Tibial nerve (tissue), 4 donors: ENCODE results near the gene USP32. TPM values are rescaled to one million over a fixed set of nuclear protein-coding genes. Genes with fewer than 3 reads are reported as not detected.
"Not testable (repeated sequence)": the region's sequence is repeated elsewhere in the genome, so short reads cannot be mapped to it uniquely, and the experiment has no call there.

Source experiments
- DNase-seq, 2 donors: peaks; one replicate each; pipeline ENCODE4 v3.0.0-alpha.2; 2019; ENCODE audit warnings: low spot score in 2 of 2
- H3K27ac ChIP-seq, 4 donors: fragments of 200-600 bp; sonication (generic) in 3 of 4; one replicate each; pipeline ENCODE4 v1.5.1; 2017 to 2019; ENCODE audit warnings: mild to moderate bottlenecking in 1 of 4
- H3K27me3 ChIP-seq, 2 donors: fragments of 200-600 bp; sonication (generic) in 1 of 2; one replicate each; pipeline versions ENCODE4 v1.5.1 to v1.6.0; 2017 to 2019
- H3K36me3 ChIP-seq, 3 donors: fragments of 200-600 bp; sonication (generic); one replicate each; pipeline ENCODE4 v1.5.1; 2018 to 2019
- H3K4me1 ChIP-seq, 4 donors: fragments of 200-600 bp; sonication (generic) in 3 of 4; one replicate each; pipeline ENCODE4 v1.5.1; 2017 to 2019
- H3K4me3 ChIP-seq, 4 donors: fragments of 200-600 bp; sonication (generic) in 3 of 4; one replicate each; pipeline ENCODE4 v1.5.1; 2017 to 2019; ENCODE audit warnings: mild to moderate bottlenecking in 1 of 4, moderate library complexity in 1 of 4
- H3K9me3 ChIP-seq, 4 donors: fragments of 200-600 bp; sonication (generic) in 3 of 4; one replicate each; pipeline ENCODE4 v1.5.1; 2017 to 2019
- EP300 ChIP-seq, 2 donors: sonication (generic); formaldehyde crosslinking; IDR thresholded peaks; one replicate each; pipeline ENCODE4 v1.6.1; 2017; ENCODE audit warnings: antibody characterized with exemption in 2 of 2, mild to moderate bottlenecking in 1 of 2
- POLR2A ChIP-seq, 2 donors: fragments of 450-650 bp; IDR thresholded peaks; one replicate each; pipeline ENCODE4 v1.6.1; 2017; ENCODE audit warnings: antibody characterized with exemption in 2 of 2, mild to moderate bottlenecking in 2 of 2, moderate library complexity in 2 of 2
- WGBS, 2 donors: methylation state at CpG; one replicate each; pipeline ENCODE4 v1.1.5; 2018; 5-methylcytosine and 5-hydroxymethylcytosine counted together
- total RNA-seq, 4 donors: library from RNA; depleted of rRNA; stranded (reverse); fragments of >200 nt; gene quantifications; one replicate each; pipeline ENCODE4 v1.1.0, GENCODE V29; 2016
- TF ChIP-seq, protein P1 (sequence below), 5 experiments: fragments of 200-600 bp in 3 of 5; fragments of 450-650 bp in 2 of 5; sonication (generic) in 3 of 5; IDR thresholded peaks; one replicate each; pipeline ENCODE4 v1.5.1; 2016 to 2019; ENCODE audit warnings: antibody characterized with exemption in 5 of 5, mild to moderate bottlenecking in 3 of 5, moderate library complexity in 2 of 5

USP32 gene
- total RNA-seq, 4 donors from 2014 or later = 49.6 to 64.7 (median 56.5) TPM

DNA sequence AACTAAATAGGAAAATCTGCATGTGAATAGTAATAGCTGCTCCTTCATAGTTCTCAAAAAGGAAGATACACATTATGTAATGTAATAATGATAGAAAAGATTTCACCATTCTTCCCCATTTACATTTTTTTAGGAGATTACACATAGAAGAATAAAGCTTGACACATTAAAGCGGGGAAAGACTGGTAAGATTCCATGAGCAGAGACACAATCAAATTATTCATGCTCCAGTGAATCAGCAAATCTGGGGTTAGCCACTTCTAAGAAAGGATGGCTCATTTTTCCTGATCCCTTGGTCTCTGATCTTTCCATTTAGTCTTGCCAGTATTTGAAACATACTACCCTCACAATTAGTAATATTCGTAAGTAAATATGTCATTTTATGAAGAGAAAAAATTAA is 160.2 kb downstream of the USP32 start:
- TF ChIP-seq EP300 (IDR thresholded peaks at IDR 0.05) = no peak
- TF ChIP-seq POLR2A (IDR thresholded peaks at IDR 0.05) = no peak
- TF ChIP-seq, protein P1, sequence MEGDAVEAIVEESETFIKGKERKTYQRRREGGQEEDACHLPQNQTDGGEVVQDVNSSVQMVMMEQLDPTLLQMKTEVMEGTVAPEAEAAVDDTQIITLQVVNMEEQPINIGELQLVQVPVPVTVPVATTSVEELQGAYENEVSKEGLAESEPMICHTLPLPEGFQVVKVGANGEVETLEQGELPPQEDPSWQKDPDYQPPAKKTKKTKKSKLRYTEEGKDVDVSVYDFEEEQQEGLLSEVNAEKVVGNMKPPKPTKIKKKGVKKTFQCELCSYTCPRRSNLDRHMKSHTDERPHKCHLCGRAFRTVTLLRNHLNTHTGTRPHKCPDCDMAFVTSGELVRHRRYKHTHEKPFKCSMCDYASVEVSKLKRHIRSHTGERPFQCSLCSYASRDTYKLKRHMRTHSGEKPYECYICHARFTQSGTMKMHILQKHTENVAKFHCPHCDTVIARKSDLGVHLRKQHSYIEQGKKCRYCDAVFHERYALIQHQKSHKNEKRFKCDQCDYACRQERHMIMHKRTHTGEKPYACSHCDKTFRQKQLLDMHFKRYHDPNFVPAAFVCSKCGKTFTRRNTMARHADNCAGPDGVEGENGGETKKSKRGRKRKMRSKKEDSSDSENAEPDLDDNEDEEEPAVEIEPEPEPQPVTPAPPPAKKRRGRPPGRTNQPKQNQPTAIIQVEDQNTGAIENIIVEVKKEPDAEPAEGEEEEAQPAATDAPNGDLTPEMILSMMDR (IDR thresholded peaks at IDR 0.05) = no peak
- H3K9me3 ChIP-seq = no peaks in the 10 kb centered on the region

DNA sequence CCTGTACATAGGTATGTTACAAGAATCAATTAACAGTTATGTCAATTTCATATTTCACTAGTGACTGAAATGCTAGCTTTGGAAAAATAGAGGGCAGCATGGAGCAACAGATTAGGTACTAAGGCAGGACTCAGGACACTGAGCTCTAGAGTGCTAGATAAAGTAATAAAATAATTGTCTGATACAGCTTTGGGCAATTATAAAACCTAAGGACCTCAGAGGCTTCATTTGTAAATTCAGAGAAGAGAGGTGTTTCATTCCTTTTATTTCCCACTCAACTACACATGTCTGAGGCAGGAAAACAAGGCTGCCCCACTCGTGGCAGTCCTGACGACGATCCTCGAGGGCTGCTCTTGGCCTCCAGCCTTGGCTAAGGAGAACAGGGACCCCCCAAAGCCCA is 160.7 kb downstream of the USP32 start:
- H3K36me3 ChIP-seq = peaks cover 0 to 31% (median 0%) of the 10 kb centered on the region in 3 donors
- TF ChIP-seq POLR2A (IDR thresholded peaks at IDR 0.05) = no peak
- no peak for TF ChIP-seq EP300 (IDR thresholded peaks at IDR 0.05)
- TF ChIP-seq, protein P1 (IDR thresholded peaks at IDR 0.05) = peak in 4 of 5 experiments; percentile 26 to 45 (median 44)
- H3K9me3 ChIP-seq = no peaks in the 10 kb centered on the region
- no peak overlapping the region for H3K4me3 ChIP-seq
- WGBS, 2 donors = 63 to 83% methylated on average over 4 of the region's 4 CpGs
- DNase-seq = no peak
- H3K27ac ChIP-seq = peak overlapping the region in 2 of 4 donors; percentile 29 to 49
- peaks cover 0 to 7% (median 3%) of the 10 kb centered on the region in 4 donors for H3K4me1 ChIP-seq
- H3K27me3 ChIP-seq = no peaks in the 10 kb centered on the region

More for the DNA sequence above, 160.2 kb downstream of the USP32 start:
- no peak for DNase-seq
- Histone ChIP-seq H3K36me3 (peaks cover 0 to 26% (median 0%) of the 10 kb centered on the region in 3 donors), H3K27me3 (no peaks in the 10 kb centered on the region), H3K27ac (peak overlapping the region in 2 of 4 donors; percentile 29 to 49), H3K4me3 (no peak overlapping the region), H3K4me1 (peaks cover 0 to 7% (median 3%) of the 10 kb centered on the region in 4 donors)
- 40 to 45% methylated on average over 2 of the region's 2 CpGs for WGBS, 2 donors

DNA sequence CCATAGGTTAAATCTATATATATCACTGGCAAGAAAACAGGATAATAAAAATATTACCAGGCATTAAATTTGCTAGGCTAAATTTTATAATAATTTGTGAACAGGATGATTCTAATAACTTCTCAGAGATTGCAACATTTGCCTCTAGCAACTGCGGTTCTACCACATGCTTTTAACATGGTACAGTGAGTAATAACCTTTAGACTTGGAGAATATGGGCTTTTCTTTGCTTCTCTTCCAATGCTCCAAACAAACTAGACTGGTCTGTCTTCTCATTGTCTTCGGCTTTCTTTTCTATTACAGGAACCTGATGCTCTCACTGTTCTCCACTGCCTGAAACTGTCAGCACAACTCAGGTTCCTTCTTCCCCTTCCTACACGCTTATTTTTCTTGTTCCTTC is 161.6 kb downstream of the USP32 start:
- 89 to 99% methylated on average over 3 of the region's 3 CpGs for WGBS, 2 donors
- H3K27ac ChIP-seq = no peak overlapping the region
- TF ChIP-seq POLR2A (IDR thresholded peaks at IDR 0.05) = no peak
- TF ChIP-seq EP300 (IDR thresholded peaks at IDR 0.05) = no peak
- TF ChIP-seq, protein P1 (IDR thresholded peaks at IDR 0.05) = no peak

DNA sequence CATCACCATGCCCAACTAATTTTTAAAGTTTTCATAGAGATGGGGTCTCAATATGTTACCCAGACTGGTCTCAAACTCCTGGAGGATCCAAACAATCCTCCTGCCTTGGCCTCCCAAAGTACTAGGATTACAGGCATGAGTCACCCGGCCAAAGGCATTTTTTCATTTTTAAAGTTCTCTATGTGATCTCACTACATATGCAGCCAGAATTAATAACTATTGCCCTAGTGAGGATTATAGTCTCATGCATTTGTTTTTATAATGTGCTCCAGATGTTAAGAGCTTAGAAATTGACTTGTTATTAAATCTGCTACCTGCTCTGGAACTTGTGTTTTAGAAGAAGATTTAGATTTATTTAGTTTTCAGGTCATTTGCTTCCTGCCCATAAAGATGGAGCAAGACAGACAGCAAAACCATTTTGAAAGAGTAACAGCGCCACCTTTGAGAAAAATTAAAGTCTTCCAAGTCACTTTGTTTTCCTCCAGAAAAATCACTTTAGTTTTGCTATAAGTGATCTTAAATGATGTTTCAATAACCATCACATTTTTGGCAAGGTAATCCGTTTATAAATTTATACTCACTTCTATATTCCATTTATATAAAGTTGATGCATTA is 162.6 kb downstream of the USP32 start:
- Histone ChIP-seq H3K36me3 (peaks cover 0 to 31% (median 0%) of the 10 kb centered on the region in 3 donors), H3K4me3 (no peak overlapping the region), H3K9me3 (no peaks in the 10 kb centered on the region), H3K4me1 (peaks cover 0 to 7% (median 3%) of the 10 kb centered on the region in 4 donors), H3K27me3 (no peaks in the 10 kb centered on the region), H3K27ac (no peak overlapping the region)
- WGBS, 2 donors = 77 to 84% methylated on average over 3 of the region's 3 CpGs
- DNase-seq = no peak
- TF ChIP-seq, protein P1 (IDR thresholded peaks at IDR 0.05) = no peak
- TF ChIP-seq EP300 (IDR thresholded peaks at IDR 0.05) = no peak
- TF ChIP-seq POLR2A (IDR thresholded peaks at IDR 0.05) = no peak

More for the DNA sequence above, 161.6 kb downstream of the USP32 start:
- peaks cover 0 to 31% (median 0%) of the 10 kb centered on the region in 3 donors for H3K36me3 ChIP-seq
- H3K4me3 ChIP-seq = no peak overlapping the region
- peaks cover 0 to 7% (median 3%) of the 10 kb centered on the region in 4 donors for H3K4me1 ChIP-seq
- H3K9me3 ChIP-seq = no peaks in the 10 kb centered on the region
- no peaks in the 10 kb centered on the region for H3K27me3 ChIP-seq
- no peak for DNase-seq

DNA sequence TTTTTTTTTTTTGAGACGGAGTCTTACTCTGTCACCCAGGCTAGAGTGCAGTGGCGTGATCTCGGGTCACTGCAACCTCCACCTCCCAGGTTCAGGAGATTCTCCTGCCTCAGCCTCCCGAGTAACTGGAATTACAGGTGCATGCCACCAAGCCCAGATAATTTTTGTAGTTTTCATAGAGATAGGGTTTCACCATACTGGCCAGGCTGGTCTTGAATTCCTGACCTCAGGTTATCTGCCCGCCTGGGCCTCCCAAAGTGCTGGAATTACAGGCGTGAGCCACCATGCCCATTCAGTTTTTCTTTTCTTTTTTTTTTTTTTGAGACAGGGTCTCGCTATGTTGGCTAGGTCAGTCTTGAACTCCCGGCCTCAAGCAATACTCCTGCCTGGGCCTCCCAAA is 164.7 kb downstream of the USP32 start:
- not testable (repeated sequence) for H3K9me3 ChIP-seq, H3K27me3 ChIP-seq, H3K27ac ChIP-seq, DNase-seq, H3K4me1 ChIP-seq, H3K4me3 ChIP-seq
- 95 to 96% methylated on average over 8 of the region's 8 CpGs for WGBS, 2 donors
- peaks cover 0 to 46% (median 8%) of the 10 kb centered on the region in 3 donors for H3K36me3 ChIP-seq
